ENCODE measurements around the gene ELN. TPM values are rescaled to one million over a fixed set of nuclear protein-coding genes. Genes with fewer than 3 reads are reported as not detected.

The ELN gene
- total and polyA plus RNA-seq, 2 of the 4 experiments (the other 2 are of a cell fraction): 2.2 to 14.3 TPM

GRCh38 chr7:74058486-74058885, 30.5 kb downstream of the ELN start:
- Histone ChIP-seq H3K79me1 (ENCODE audit: low read depth in 1 of 2, low read length in 2 of 2) (no peaks in the 10 kb centered on the region), H3K4me3 (ENCODE audit: insufficient read depth, low read depth, low read length) (no peak overlapping the region), H3K9me1 (ENCODE audit: insufficient read depth, low read length) (no peaks in the 10 kb centered on the region; the same call in 1 of the 2 replicates), H3K27me3 (ENCODE audit: control insufficient read depth, insufficient read depth, low read length) (no peaks in the 10 kb centered on the region; the same call in 1 of the 2 replicates), H3K4me1 (ENCODE audit: control insufficient read depth, insufficient read depth, low read length) (peaks cover 4% of the 10 kb centered on the region), H3K9ac (ENCODE audit: low read depth, low read length) (no peak overlapping the region), H4K91ac (ENCODE audit: insufficient read depth, low read depth, low read length) (no peak overlapping the region), H3K56ac (ENCODE audit: extremely low read depth, insufficient read depth, low read length) (no peak overlapping the region), H3K4me2 (ENCODE audit: low read depth, low read length) (no peak overlapping the region), H3K23ac (ENCODE audit: low read depth, low read length) (no peak overlapping the region), H2AK5ac (ENCODE audit: low read depth, low read length) (no peak overlapping the region), H3K36me3 (ENCODE audit: control insufficient read depth, insufficient read depth, low read length) (no peaks in the 10 kb centered on the region), H4K8ac (ENCODE audit: low read depth in 2 of 2, low read length in 2 of 2) (no peak overlapping the region), H2BK20ac (ENCODE audit: low read depth, low read length) (no peak overlapping the region), H3K14ac (replicated peaks; ENCODE audit: low read depth, low read length) (no peak overlapping the region), H3K9me3 (ENCODE audit: control insufficient read depth, insufficient read depth, low read length) (no peaks in the 10 kb centered on the region), H4K5ac (ENCODE audit: low read depth, low read length) (no peak overlapping the region), H3K18ac (ENCODE audit: low read depth, low read length) (no peak overlapping the region), H4K20me1 (ENCODE audit: insufficient read depth, low read length) (no peaks in the 10 kb centered on the region), H2AFZ (replicated peaks; ENCODE audit: low read length, poor library complexity) (no peak overlapping the region), H2BK120ac (ENCODE audit: low read depth, low read length) (no peak overlapping the region), H2BK15ac (ENCODE audit: low read depth, low read length) (no peak overlapping the region), H2AK9ac (replicated peaks; ENCODE audit: low read depth, low read length, poor library complexity) (no peak overlapping the region), H3K4ac (ENCODE audit: low read depth, low read length) (no peak overlapping the region), H2BK5ac (ENCODE audit: low read depth, low read length, poor library complexity, severe bottlenecking) (no peak overlapping the region), H3K27ac (ENCODE audit: insufficient read depth, low read length) (no peak overlapping the region)
- intact Hi-C loops (cut with micrococcal nuclease): no loop called here
- no peak for TF ChIP-seq RCOR1 (IDR thresholded peaks at IDR 0.05; ENCODE audit: insufficient replicate concordance, low read length)
- no peak for TF ChIP-seq CTCF (conservative IDR thresholded peaks at IDR 0.05; ENCODE audit: low read depth, low read length)
- no peak for TF ChIP-seq FOS (IDR thresholded peaks at IDR 0.05; ENCODE audit: low read depth, low read length)
- TF ChIP-seq ELK1 (IDR thresholded peaks at IDR 0.05; ENCODE audit: borderline replicate concordance, low read depth, low read length): no peak
- no peak for TF ChIP-seq CHD1 (IDR thresholded peaks at IDR 0.05; ENCODE audit: low read depth, low read length)
- no peak for TF ChIP-seq NFE2L2 (IDR thresholded peaks at IDR 0.05; ENCODE audit: low read depth, low read length)
- no peak for TF ChIP-seq MAZ (IDR thresholded peaks at IDR 0.05; ENCODE audit: borderline replicate concordance, low read depth, low read length)
- TF ChIP-seq RAD21 (IDR thresholded peaks at IDR 0.05; ENCODE audit: low read length): no peak
- TF ChIP-seq SMC3 (IDR thresholded peaks at IDR 0.05; ENCODE audit: low read depth, low read length): no peak
- CTCF ChIA-PET: no interaction called here
- POLR2A ChIA-PET (ENCODE audit: unreplicated experiment): no interaction called here
- ATAC-seq (ENCODE audit: low read depth) (no peak), DNase-seq (no peak)
- in situ Hi-C loops (cut with MboI; ENCODE audit: low sequenced_read_pairs): no loop called here
- no TSS peak for BruUV-seq (replicated peaks)
- dilution Hi-C loops (cut with HindIII; ENCODE audit: low sequenced_read_pairs, unreplicated experiment): no loop called here
- 90% methylated on average over 4 of the region's 7 CpGs; no CpG with 5 or more reads in 1 of the 2 experiments for WGBS, 2 experiments (ENCODE audit: extremely low coverage in 2 of 2, insufficient read length in 1 of 2)

Measured in IMR-90 (cell line).